GDM1 (cell line): ENCODE data around the gene CORO1A.
"Not testable (repeated sequence)": the region's sequence is repeated elsewhere in the genome, so short reads cannot be mapped to it uniquely, and the experiment has no call there.

Experiments used
- DNase-seq: peaks from one replicate; lab custom pipeline; 2025; lab: John Stamatoyannopoulos, UW

Gene CORO1A

GRCh38 chr16:30205541-30206236 lies 22.3 kb downstream of the CORO1A start:
- DNase-seq, result not testable (repeated sequence)

GRCh38 chr16:30206252-30206651 lies 22.9 kb downstream of the CORO1A start:
- DNase-seq, result not testable (repeated sequence)

GRCh38 chr16:30207063-30207704 lies 23.8 kb downstream of the CORO1A start:
- not testable (repeated sequence) for DNase-seq

GRCh38 chr16:30209032-30209431 lies 25.6 kb downstream of the CORO1A start:
- not testable (repeated sequence) for DNase-seq

- DNase-seq, result not testable (repeated sequence)
Observed at GRCh38 chr16:30211414-30211813, 28.0 kb downstream of the CORO1A start.

- DNase-seq, result not testable (repeated sequence)
Observed at GRCh38 chr16:30217082-30217481, 33.7 kb downstream of the CORO1A start.
